ENCODE results near the gene PALLD. TPM values are rescaled to one million over a fixed set of nuclear protein-coding genes. Genes with fewer than 3 reads are reported as not detected.

Gene PALLD
- total RNA-seq, 1 experiment from 2014 or later = 23.7 TPM

GRCh38 chr4:168972596-168972995 lies 475.7 kb downstream of the PALLD start (continued):
- TF ChIP-seq, protein P1, sequence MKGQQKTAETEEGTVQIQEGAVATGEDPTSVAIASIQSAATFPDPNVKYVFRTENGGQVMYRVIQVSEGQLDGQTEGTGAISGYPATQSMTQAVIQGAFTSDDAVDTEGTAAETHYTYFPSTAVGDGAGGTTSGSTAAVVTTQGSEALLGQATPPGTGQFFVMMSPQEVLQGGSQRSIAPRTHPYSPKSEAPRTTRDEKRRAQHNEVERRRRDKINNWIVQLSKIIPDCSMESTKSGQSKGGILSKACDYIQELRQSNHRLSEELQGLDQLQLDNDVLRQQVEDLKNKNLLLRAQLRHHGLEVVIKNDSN (CRISPR knock-in tag; IDR thresholded peaks at IDR 0.05) = no peak
- TF ChIP-seq MXD4 (CRISPR knock-in tag; IDR thresholded peaks at IDR 0.05; ENCODE audit: borderline replicate concordance) = no peak
- TF ChIP-seq SMAD3 (CRISPR knock-in tag; IDR thresholded peaks at IDR 0.05; ENCODE audit: borderline replicate concordance) = no peak
- no peak for TF ChIP-seq ZNF232 (CRISPR knock-in tag; IDR thresholded peaks at IDR 0.05)
- TF ChIP-seq, protein P2, sequence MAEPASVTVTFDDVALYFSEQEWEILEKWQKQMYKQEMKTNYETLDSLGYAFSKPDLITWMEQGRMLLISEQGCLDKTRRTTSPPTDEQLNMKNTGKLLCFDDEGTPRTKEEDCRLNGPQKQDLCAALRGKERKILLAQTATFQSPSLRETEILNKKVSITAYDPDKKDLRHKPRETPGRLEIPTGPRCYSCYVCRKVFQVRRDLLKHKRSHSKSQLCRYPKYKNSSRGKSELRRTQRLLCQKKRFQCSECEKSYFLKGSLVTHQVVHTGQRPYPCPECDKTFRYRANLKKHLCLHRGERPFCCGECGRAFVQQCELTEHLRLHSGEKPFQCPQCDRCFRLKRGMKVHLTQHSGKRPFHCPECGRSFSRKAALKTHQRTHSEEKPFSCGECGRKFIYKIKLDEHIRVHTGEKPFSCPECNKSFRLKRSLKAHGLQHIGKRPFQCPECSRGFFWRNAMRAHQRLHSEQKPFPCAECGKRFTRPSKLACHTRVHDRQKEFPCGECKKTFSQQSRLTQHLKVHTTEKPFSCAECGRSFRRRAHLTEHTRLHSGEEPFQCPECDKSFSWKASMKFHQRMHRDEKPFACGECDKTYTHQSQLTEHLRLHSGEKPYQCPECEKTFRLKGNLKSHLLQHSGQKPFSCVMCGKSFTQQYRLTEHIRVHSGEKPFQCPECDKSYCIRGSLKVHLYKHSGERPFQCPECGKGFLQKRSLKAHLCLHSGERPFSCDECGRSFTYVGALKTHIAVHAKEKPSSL (CRISPR knock-in tag; conservative IDR thresholded peaks at IDR 0.05) = no peak
- no peak for TF ChIP-seq HMGXB4 (CRISPR knock-in tag; IDR thresholded peaks at IDR 0.05)
- TF ChIP-seq ZNF416 (CRISPR knock-in tag; IDR thresholded peaks at IDR 0.05) = no peak

Other genes starting within 250 kb of the PALLD start
- 2.7 to 4.6 TPM (median 4.1 TPM) in 3 replicates for gene DDX60, start 178.3 kb upstream of the PALLD start, total RNA-seq (2021)
- 1.9 to 3.5 TPM (median 2.3 TPM) in 3 replicates for gene DDX60L, start 16.6 kb upstream of the PALLD start, total RNA-seq (2021)

Measured in WTC11 (cell line).